UCSD-AML1 (cell line): ENCODE measurements around the gene IRX4.
"Not testable (repeated sequence)": the region's sequence is repeated elsewhere in the genome, so short reads cannot be mapped to it uniquely, and the experiment has no call there.

ENCODE experiments used
- DNase-seq: peaks from one replicate; lab custom pipeline; 2025; ENCODE audit not compliant: unreplicated experiment; lab: John Stamatoyannopoulos, UW

Gene IRX4

DNA sequence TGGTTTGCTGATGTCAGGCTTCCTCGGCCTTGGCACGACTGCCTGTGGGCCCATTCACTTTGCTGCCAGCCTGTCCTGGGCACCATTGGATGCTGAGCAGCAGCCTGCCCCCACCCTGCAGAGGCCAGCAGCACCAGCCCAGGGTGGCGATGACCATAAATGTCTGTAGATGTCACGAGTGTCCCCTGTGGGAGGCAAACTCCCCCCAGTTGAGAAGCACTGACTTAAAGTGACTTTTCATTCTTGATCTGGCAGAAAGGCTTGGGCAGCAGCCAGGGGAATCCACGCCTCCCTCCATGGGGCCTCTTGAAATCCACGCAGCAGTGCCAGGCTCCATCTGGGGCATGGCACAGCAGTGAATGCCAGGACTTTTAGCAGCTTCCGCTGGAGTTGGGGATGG lies 21.8 kb downstream of the IRX4 start:
- no peak for DNase-seq

DNA sequence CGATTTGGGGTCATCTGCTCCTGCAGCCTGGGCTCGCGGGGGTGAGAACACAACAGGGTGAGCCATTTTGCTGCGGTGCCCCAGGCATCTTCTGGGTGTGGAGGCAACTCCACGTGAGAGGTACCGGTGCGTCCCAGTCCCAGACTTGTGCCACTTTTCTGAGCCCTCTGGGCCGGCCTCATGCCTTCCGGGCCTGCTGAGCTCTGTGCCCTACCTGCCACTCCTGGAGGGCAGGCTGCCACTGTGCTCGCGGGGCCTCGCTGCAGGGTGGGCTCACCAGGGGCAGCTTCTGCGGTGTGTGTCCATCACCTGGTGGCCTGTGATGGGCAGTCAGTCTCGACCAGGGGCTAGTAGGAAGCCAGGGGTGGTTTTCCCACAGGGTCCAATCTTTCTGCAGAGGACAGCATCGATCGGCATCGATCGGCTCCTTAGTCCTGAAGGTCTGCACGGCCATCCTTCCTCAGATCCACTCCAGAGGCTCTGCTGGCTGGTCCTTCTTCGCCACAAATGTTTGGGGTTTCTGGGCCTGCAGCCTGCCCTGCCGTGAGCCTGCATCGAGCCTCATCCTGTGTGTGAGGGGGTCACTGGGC lies 22.6 kb downstream of the IRX4 start:
- DNase-seq = no peak

DNA sequence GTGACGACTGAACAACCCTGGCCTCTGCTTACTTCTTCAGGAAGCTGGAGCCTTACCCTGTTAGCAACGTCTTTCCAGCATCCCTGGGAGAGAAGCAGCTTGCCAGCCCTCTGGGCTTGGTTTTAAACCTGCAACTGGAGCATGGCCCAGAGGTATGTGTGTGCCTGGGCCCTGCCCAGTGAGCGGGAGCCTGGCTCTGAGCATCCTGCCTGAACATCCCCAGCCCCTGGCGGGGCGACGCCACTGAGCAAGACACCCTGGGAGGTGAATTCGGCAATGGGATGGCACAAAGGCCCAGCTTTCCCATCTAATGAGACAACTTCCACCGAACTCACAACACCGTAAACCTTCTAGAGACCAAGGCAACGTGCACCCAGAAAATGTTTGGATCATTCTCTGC lies 23.6 kb downstream of the IRX4 start:
- DNase-seq = no peak

DNA sequence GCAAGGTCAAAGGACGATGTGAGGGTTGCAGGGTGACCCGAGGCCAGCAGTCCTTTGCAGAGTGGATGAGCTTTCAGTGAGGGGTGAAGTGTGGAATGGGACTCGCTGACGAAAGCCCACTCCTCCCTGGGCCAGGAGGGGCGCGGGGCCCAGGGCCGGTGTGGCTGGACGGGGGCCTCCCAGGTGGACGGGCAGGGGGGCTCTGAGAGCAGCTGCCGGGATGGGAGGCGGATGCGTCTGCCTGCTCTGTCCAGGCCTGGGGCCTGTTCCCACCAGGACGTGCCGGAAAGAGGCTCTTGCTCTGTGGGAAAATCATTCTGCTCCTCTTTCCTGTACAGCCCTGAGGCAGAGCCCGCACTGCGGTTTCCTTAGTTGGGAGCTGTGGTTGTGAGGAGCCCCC lies 24.3 kb downstream of the IRX4 start:
- DNase-seq = no peak

DNA sequence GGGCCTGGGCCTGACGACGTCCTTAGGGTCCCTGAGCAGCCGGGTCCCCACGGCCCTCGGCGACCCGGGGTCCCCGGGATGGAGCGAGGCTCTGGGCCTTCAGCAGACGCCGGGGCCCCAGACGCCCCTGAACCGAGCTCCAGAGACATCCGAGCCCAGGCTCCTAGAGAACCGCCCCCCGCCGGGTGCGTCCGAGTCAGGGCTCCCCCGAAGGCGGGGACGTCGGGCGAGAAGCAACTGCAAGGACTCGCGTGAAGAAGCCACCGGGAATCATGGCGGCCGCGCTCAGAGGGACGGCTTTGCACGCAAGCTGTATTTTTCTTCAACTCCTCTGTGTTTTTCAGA lies 25.5 kb downstream of the IRX4 start:
- DNase-seq = no peak

DNA sequence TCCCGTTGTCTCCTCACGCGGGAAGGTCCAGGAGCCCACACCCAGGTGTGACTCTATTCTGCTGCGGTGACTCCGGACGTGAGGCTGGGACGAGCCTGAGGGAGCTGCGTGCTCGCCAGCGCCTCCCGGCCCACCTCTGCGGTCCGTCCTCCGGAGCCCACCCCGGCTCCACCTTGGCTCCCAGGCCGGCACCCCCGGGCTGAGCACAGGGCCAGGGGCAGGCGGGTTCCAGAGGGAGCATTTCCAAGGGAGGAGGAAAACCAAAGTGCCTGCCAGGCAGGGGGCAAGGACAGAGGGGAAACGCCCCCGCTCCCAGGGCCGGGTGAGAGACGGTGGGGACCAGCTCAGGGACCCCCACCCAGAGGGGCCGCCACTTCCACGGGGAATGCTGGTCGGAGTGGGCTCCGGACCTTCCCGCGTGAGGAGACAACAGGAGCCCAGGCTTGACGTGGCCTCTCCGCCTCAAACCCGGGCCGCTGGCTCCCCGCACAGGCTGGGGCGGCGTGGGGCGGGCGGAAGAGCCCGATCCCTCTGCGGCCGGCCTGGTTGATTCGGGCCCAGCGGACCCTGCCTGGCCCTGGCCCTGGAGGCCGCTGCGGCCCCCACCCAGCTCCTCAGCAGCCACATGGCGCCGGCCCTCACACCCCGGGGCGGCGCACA lies 26.0 kb downstream of the IRX4 start:
- no peak for DNase-seq

GRCh38 chr5:1855596-1855995 lies 27.1 kb downstream of the IRX4 start:
- no peak for DNase-seq

DNA sequence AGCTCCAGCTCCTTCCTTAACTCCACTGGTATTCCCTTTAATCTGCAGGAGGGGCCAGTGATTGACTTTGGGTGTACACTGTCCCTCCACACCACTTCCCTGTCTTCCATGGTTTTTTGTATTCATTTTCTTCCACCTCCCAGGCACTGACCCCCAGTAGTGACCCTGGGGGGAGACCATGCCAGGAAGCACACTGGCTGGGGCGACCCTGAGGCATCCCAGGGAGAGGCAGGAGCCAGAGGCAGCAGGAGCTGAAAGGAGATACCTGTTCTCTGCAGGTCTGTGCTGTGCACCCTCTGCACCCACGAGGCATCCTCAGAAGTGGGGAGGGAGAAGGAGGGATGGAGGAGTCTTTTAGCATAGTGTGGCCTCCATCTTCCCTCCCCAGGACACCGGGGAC lies 27.6 kb downstream of the IRX4 start:
- no peak for DNase-seq

DNA sequence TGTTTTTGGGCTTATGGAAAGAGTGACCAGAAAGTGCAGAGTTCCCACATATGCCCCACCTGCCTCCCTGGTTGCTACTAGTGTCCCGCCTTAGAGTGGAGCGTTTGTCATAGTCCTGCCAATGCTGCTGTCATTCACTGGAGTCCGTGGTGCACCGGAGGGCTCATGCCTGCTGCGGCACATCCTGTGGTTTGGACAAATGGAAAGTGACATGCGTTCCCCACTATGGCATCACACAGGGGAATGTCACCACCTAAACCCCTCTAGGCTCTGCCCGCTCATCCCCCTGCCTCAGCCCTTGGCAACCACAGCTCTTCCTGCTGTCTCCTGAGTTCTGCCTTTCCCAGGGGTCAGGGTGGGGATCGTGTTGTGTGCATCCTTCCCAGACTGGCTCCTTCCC lies 29.2 kb downstream of the IRX4 start:
- no peak for DNase-seq

GRCh38 chr5:1852324-1852947 lies 30.3 kb downstream of the IRX4 start:
- DNase-seq = no peak

DNA sequence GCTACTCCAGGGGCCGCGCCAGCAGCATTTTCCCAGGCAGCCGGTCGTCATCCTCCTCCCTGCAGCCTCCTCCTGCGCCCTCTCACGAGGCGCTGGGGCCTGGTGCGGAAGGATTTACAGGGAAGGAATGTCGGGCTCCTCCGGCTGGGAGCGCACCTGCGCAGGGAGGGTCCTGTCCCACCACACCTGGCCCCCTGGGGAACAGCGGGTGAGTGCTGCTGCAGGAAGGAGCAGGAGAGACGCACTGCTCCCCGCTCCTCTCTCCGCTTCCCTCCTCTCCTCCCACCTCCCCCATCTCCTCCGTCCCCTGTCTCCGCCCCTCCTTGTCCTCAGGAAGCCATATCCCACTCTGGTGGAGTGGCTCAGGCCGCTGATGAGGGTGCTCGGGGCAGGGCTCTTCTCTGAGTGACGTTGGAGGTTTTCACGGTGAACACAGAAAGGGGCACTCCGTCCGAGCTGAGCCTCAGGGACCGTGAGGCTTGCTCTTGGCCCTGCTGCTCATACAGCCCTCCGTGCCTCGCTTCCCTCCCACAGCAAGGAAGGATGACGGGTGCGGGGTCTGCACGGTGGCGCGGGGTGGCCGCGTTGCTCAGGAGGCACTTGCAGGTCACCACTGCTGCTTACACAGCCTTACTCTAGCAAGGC lies 31.3 kb downstream of the IRX4 start:
- DNase-seq = no peak

DNA sequence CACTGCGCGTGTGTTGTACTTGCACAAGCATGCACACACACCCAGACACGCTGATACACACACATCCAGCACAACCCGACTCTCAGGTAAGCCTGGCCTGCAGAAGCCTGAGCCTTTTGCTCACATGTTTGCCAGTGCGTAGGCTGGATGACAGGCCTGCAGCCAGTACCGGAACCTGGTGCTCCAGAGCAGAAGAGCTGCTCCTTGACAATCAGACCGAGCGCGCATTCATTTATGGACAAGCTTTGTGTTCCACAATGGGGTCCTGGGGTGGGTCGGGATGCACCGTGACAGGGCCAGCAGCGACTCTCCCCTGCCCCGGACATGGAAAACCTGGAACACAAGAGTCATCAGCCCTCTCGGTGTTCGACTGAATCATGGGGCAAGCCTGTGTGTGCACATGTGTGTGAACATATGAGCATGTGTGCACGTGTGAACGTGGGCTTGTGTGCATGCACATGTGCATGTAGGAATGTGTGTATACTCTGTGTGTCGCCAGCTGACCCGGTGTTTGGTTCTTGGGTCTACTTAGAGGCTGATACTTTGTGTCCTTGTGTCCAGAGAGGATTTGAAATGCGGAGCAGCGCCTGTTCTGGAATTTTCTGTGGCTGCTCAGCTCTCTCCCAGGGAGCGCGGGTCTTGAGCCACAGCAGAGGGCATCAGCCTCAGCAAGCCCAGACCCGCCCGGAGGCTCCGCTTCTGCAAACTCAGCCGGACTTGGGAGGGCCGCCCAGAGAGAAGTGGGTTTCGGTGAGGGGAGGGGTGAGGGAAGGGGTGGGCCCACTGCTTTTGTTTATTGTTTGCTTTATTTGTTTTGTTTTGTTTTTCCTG lies 32.2 kb downstream of the IRX4 start:
- no peak for DNase-seq

GRCh38 chr5:1847611-1848010 lies 35.1 kb downstream of the IRX4 start:
- no peak for DNase-seq

DNA sequence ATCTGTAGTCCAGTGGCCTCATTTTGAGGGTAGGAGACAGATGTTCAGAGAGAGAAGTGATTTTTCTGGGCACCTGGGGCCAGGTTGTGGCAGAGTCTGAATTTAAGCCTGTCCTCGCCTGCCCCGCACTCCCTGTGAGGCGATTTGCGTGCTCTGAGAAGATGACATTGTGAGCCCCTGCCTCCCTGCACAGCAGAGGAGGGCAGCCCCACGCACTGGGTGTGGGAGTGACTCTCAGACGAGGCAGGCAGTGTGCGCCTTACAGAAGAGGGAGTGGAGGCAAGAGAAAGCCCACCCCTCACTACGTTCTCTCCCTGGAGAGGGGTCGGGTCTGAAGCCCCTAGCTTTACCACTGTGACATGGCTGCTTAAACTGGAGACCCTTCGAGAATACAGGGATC lies 35.7 kb downstream of the IRX4 start:
- no peak for DNase-seq

DNA sequence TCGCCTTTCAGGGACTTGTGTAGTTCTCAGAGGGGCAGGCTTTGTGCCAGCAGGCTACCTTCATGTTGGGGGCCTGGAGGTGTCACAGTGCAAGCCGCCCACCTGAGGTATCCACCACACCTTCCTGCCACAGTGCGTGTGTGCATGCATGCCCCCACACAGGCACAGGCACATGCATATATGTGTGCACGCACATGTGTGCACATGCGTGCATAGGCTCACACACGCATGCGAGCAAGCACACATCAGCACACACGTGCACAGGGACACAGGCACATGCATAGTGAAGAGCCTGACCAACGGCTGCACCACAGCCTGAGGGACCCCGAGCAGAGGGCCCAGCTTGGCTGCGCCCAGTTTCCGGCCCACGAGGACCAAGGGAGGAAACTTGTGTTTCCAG lies 36.1 kb downstream of the IRX4 start:
- DNase-seq = no peak

DNA sequence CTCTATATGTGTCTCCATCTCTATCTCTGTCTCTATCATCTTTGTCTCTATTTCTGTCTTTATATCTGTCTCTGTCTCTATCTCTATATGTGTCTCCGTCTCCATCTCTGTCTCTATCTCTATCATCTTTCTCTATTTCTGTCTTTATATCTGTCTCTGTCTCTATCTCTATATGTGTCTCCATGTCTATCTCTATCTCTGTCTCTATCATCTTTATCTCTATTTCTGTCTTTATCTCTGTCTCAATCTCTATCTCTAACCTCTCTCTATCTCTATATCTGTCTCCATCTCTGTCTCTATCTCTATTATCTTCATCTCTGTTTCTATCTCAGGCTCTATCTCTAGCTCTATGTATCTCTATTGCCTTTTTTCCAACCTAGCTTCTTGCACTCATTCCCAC lies 37.0 kb downstream of the IRX4 start:
- DNase-seq = no peak

DNA sequence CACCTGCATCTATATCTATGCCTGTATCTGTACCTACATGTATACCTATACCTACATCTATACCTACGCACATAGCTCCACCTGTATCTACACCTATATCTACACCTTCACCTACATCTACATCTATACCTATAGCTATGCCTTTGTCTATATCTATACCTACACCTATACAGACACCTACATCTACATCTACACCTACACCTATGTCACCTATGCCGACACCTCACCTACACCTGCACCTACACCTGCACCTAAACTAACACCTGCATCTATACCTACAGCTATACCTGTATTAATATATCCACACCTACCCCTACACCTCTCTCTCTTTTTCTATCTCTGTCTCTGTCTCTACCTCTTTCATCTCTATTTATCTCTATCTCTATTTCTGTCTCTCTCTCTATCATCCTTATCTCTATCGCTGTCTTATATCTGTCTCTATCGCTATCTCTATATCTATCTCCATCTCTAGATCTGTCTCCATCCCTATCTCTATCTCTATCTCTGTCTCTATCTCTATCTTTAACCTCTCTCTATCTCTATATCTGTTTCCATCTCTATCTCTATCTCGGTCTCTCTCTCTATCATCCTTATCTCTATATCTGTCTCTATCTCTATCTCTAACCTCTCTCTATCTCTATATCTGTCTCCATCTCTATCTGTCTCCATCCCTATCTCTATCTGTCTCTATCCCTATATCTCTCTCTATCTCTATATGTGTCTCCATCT lies 37.9 kb downstream of the IRX4 start:
- DNase-seq = no peak

DNA sequence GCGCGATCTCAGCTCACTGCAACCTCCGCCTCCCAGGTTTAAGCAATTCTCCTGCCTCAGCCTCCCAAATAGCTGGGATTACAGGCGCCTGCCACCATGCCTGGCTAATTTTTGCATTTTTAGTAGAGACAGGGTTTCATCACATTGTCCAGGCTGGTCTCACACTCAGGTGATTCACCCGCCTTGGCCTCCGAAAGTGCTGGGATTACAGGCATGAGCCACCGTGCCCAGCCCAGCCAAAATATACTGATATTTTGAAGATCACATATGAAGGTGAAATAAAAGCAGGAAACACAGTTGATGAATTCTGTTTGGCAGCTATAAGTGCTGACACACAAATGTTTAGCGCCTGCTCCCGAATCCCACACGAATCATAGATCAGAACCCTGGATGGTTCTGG lies 39.0 kb downstream of the IRX4 start:
- not testable (repeated sequence) for DNase-seq

- DNase-seq = no peak
These were observed 40.5 kb downstream of the IRX4 start for GRCh38 chr5:1842004-1842819.
